HG03280 (cell line): ENCODE data around the gene NFIC.
"Not testable (repeated sequence)": the region's sequence is repeated elsewhere in the genome, so short reads cannot be mapped to it uniquely, and the experiment has no call there.

Experiments
- ATAC-seq: cut with Tn5 transposase; IDR thresholded peaks from one replicate; pipeline ENCODE4 v1.9.1; 2021; ENCODE audit warnings: mild to moderate bottlenecking, moderate library complexity; ENCODE audit not compliant: unreplicated experiment

Gene NFIC

GRCh38 chr19:3448616-3449334, 82.4 kb downstream of the NFIC start:
- no peak for ATAC-seq

DNA sequence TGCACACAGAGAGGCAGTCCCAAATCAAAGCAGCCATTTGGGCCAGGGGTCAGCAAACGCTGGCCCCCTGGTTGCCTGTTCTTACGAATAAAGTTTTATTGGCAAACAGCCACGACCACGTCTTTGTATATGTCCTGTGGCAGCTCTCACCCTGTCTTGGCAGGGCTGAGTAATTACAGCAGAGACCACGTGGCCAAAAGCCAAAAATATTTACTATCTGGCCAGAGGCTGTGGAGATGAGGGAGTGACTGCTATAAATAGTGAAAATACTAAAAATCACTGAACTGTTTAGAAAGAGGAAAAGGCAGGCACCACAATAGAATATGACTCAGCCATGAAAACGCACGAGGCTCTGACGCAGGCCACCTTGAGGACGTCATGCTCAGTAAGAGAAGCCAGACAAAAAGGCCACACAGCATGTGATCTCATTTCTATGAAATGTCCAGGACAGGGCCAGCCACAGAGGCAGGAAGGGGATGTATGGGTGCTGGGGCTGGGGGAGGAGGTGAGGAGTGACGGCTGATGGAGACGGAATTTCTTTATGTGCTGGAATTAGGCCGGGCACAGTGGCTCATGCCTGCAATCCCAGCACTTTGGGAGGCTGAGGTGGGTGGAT, 84.5 kb downstream of the NFIC start:
- ATAC-seq: no peak

GRCh38 chr19:3451451-3451866, 85.1 kb downstream of the NFIC start:
- no peak for ATAC-seq

- no peak for ATAC-seq
These were observed 86.0 kb downstream of the NFIC start for GRCh38 chr19:3452171-3452941.

- ATAC-seq: not testable (repeated sequence)
These were observed 86.5 kb downstream of the NFIC start for GRCh38 chr19:3452942-3453214.

DNA sequence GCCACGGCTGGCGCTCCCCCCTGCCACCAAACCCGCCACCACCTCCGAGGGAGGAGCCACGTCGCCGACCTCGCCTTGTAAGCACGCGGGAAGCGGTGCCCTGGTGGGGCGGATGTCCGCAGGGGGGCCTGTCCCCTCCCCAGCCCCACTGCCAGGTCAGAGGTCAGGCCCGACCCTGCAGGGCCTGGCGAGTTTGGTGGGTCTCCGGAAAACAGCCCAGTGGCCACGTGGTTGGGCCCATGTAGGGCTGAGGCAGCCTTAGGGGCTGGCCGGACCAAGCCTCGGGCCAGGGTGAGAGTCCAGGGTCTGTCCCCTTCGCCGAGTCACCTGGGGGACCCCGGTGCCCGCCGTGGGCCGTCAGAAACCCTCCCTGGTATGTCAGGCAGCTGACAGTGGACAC, 87.5 kb downstream of the NFIC start:
- no peak for ATAC-seq

DNA sequence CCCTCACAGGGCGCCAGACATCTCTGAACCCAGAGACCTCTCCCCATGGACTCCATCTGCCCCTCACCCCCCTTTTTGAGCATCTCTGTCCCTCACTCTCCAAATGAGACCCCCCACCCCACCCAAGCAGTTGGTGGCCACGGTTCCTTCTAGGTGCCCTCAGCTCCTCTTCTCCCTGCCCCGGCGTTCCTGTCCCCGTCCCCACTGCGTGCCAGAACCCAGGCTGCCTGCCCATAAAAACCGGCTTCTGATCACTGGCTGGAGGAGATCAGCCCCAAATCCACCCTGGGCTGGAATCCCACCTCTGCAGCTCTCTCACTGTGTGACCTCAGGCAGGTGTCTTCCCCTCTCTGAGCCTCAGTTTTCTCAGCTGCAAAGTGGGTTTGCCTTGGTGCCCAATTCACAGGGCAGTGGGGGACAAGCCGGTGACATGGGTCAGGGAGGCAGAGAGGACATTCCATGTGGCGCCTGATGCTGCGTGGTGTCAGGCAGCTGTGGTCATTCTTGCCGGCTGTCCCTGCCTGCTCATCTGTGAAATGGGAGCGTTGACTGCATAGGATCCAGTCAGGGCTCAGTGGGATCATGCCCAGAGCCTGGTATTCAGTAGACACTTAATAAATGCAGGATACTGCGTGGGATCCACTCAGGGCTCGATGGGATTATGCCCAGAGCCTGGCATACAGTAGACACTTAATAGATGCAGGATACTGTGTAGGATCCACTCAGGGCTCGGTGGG, 88.4 kb downstream of the NFIC start:
- ATAC-seq: no peak

GRCh38 chr19:3455393-3455955, 89.1 kb downstream of the NFIC start:
- no peak for ATAC-seq

GRCh38 chr19:3455960-3456601, 89.7 kb downstream of the NFIC start:
- no peak for ATAC-seq

DNA sequence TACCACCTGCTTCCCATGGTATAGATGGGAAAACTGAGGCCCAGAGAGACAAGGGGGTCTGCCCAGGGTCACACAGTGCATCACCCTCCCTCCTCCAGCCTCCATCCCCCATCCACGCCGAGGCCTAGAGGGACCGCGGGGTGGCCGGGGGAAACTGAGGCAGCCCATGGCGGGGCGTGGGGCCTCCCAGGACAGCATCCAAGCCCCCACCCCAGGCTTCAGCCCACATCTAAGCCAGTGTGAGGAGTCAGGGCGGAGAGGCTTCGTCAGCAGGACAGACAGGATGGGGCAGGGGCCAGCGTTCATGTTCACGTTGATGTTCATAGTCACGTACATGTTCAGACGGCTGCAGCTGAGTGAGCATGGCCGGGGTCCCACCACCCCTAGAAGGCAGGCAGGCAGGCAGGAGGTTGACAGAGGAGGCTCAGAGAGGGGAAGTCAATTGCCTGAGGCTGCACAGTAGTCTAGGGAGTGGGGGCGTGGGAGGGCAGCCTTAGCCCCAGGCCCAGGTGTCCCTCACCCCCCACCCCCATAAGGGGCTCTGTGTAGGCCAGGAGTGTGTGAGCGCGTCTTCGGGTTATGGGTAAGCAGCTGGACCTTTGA, 90.6 kb downstream of the NFIC start:
- ATAC-seq: no peak

DNA sequence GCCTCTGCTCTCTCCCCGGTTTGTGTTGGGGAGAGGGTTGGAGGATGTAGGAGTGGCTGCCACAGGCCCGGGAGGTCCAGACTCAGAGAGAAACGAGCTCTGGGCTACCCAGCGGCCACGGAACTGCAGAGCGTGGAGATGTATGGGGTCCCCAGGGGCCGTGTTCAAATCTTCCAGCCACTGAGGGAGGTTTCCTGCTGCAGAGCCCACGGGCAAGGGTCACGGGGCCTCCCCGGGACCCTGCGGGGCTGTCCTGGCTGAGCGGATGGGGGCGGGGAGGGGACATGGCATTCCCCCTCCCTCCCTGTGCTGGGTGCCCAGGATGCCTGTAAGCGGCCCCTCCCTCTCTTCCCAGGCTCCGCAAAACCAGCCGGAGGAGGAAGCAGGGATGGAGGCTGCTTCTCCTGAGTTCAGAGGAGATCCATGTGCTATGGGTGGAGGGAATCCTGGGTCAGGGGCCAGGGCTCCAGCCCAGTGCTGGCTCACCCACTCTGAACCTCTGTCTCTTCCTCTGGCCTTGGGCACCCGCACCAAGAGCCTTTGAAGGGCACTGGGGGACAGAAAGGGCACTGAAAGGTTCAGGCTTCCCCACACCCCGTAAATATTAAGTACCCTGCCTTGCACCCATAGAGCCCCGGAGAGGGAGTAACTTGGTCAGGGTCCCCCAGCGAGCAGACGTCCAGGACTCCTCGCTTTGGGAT, 91.3 kb downstream of the NFIC start:
- ATAC-seq: no peak

- no peak for ATAC-seq
These were observed 92.1 kb downstream of the NFIC start for GRCh38 chr19:3458229-3459088.

DNA sequence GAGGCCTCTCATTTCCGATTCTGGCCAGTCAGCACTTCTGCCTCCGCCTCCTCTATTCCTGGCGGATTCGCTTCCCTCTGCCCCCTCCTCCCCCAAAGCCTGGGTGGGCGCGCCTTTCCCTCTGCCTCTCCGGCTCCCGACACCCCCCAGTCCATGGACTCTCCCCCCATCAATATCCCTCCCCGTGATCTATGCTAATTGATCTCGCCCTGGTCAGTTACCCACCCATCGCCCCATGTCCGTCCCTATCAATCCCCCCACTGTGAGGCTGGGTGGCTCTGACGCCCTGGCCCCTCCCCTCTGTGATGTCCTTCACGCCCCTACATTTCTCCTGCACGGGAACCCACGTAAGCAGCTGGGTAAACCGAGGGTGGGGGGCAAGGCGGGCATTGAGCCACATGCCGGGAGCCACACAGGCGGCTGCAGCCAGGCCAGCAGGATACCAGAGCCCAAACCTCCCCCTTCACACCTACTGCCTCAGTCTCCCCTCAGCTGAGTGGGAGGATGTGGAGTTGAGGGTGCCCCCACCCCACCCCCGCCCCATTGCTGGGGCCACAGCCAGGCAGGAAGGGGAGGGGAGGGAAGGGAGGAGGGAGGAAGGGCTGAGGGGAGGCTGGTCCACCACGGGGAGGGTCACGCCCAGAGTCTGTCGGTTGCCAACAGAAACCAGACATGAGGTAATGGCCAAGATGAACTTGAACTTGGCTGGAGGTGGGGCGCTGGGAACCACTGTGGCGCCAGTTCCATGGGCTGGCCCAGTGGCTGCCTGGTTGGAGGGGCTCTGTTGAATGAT, 92.9 kb downstream of the NFIC start:
- no peak for ATAC-seq

- no peak for ATAC-seq
These were observed 93.7 kb downstream of the NFIC start for GRCh38 chr19:3459965-3460582.

GRCh38 chr19:3462991-3463713, 96.8 kb downstream of the NFIC start:
- ATAC-seq: no peak

DNA sequence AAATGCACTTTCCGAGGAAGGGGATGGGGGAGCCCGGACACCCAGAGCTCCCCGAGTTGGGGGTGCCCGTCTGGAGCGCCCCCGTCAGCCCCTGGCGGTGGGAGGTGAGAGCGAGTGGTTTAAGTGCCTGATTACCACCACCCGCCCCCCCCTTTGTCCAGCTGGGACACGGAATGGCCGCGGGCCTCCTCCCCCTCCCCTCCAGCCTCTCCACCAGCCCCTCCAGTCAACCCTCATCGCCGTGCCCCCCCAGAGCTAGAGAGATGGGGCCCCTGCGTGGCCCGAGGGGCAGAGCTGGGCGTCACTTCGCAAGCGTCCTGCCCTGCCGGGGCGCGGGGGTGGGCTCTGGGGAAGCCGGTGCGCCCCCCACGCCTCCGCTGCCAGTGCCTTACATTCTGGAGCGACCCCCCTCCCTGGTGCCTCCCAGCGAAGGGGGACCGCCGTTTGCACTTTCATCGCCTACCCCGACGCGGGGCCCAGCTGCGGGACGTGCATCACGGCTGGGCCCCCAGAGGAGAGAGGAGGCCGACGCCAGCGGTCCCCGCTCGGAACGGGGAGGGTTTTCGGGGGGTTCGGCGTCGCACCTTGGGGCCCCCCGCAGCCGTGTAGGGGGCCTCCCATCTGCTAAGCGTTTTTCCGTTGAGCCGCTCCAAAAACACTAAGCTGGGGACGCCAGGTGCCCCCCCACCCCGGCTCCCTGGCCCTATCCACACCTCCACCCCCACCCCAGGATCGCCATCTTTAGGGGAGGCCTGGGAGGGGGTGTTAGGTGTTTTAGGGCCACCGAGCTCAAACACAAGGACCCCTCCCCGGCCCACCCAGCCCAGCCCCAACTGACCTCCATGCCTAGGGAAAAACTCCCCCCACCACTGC, 97.6 kb downstream of the NFIC start:
- no peak for ATAC-seq
